HCT116 (cell line): ENCODE measurements around the gene TSKU. TPM values are rescaled to one million over a fixed set of nuclear protein-coding genes. Genes with fewer than 3 reads are reported as not detected.

Experiments used
- ATAC-seq: fragments of 200-7000 bp; cut with Tn5 transposase; 2 replicates; pipeline ENCODE4 v1.9.1; 2020; ENCODE audit warnings: mild to moderate bottlenecking, moderate library complexity
- BruUV-seq: library from RNA; stranded (reverse); fragments of 400-500 nt; replicated peaks from 2 replicates; lab custom pipeline; 2021; lab: Mats Ljungman, UMichigan
- CTCF ChIA-PET: fragments of 300-600 bp; sonication (Branson Sonifier 250); formaldehyde crosslinking; loops from one replicate; lab custom pipeline; 2021; ENCODE audit warnings: antibody characterized with exemption; lab: Charles Lee
- POLR2A ChIA-PET: fragments of 300-600, 350-600 bp; sonication (Branson Sonifier 250); formaldehyde crosslinking; loops from one replicate; lab custom pipeline; 2021; ENCODE audit warnings: antibody characterized with exemption; lab: Charles Lee
- RAD21 ChIA-PET, 2 experiments: fragments of 300-600 bp; sonication (Branson Sonifier 250); formaldehyde crosslinking; loops; one replicate each; lab custom pipeline; 2023; ENCODE audit warnings: low total read pairs in 2 of 2; ENCODE audit not compliant: uncharacterized antibody in 2 of 2, unreplicated experiment in 2 of 2, low non-redundant PET in 1 of 2; lab: Charles Lee
- DNase-seq: peaks from one replicate; pipeline ENCODE4 v3.0.0-alpha.2; 2010; ENCODE audit warnings: low read depth, low spot score
- H2AFZ ChIP-seq: fragments of 200-600 bp; shearing (Covaris generic), sonication (generic); 2 replicates; pipeline ENCODE4 v1.6.1; 2017; ENCODE audit warnings: low read depth, mixed run types, mixed read lengths, antibody characterized with exemption, low read length; ENCODE audit not compliant: poor library complexity, severe bottlenecking
- H3K27ac ChIP-seq: 2 replicates; pipeline ENCODE4 v1.5.1; 2012; ENCODE audit warnings: low read depth, low read length
- H3K27me3 ChIP-seq: fragments of 200-600 bp; sonication (generic); 2 replicates; pipeline ENCODE4 v1.6.1; 2016; ENCODE audit warnings: mixed run types, low read length, mixed read lengths; ENCODE audit not compliant: insufficient read depth
- H3K36me3 ChIP-seq, 2 experiments: fragments of 200-500 bp in 1 of 2; fragments of 200-600 bp in 1 of 2; sonication (Bioruptor generic) in 1 of 2; sonication (generic) in 1 of 2; 2 replicates each; pipeline versions ENCODE4 v1.5.1 to v1.6.1; 2014 to 2016; ENCODE audit warnings: low read length in 2 of 2, inconsistent platforms in 1 of 2, mixed read lengths in 1 of 2, mixed run types in 1 of 2; ENCODE audit not compliant: insufficient read depth in 2 of 2, control insufficient read depth in 1 of 2
- H3K4me1 ChIP-seq, 2 experiments: fragments of 200-600 bp in 1 of 2; sonication (generic) in 1 of 2; 2 replicates each; pipeline versions ENCODE4 v1.5.1 to v1.6.1; 2012 to 2017; ENCODE audit warnings: low read length in 2 of 2, inconsistent platforms in 1 of 2, mild to moderate bottlenecking in 1 of 2, mixed read lengths in 1 of 2, mixed run types in 1 of 2, moderate library complexity in 1 of 2; ENCODE audit not compliant: insufficient read depth in 2 of 2, control insufficient read depth in 1 of 2
- H3K4me2 ChIP-seq: fragments of 200-600 bp; sonication (generic); 2 replicates; pipeline ENCODE4 v1.6.1; 2017; ENCODE audit warnings: mixed run types, low read length, mixed read lengths
- H3K4me3 ChIP-seq, 2 experiments: fragments of 200-600 bp in 1 of 2; sonication (generic) in 1 of 2; replicated peaks in 1 of 2; 2 replicates each; pipeline ENCODE4 v1.5.1; 2011 to 2016; ENCODE audit warnings: low read length in 2 of 2, control low read depth in 1 of 2, low read depth in 1 of 2, mild to moderate bottlenecking in 1 of 2, mixed read lengths in 1 of 2, mixed run types in 1 of 2
- H3K79me2 ChIP-seq: fragments of 200-600 bp; sonication (generic); 2 replicates; pipeline ENCODE4 v1.6.1; 2017; ENCODE audit warnings: mild to moderate bottlenecking, mixed run types, low read length, moderate library complexity, mixed read lengths; ENCODE audit not compliant: insufficient read depth
- H3K9ac ChIP-seq: fragments of 200-600 bp; sonication (generic); 2 replicates; pipeline ENCODE4 v1.6.1; 2016; ENCODE audit warnings: low read length, mixed read lengths
- H3K9me2 ChIP-seq: fragments of 200-600 bp; sonication (generic), shearing (Covaris generic); 2 replicates; pipeline ENCODE4 v1.6.1; 2017; ENCODE audit warnings: mixed run types, mild to moderate bottlenecking, moderate library complexity; ENCODE audit not compliant: insufficient read depth
- H3K9me3 ChIP-seq, 2 experiments: fragments of 200-500 bp in 1 of 2; fragments of 200-600 bp in 1 of 2; sonication (Bioruptor generic) in 1 of 2; sonication (generic) in 1 of 2; 2 replicates each; pipeline ENCODE4 v1.6.1; 2014 to 2017; ENCODE audit warnings: low read length in 2 of 2, mixed read lengths in 2 of 2, inconsistent platforms in 1 of 2, low read depth in 1 of 2, mild to moderate bottlenecking in 1 of 2, mixed run types in 1 of 2, moderate library complexity in 1 of 2; ENCODE audit not compliant: control insufficient read depth in 1 of 2, insufficient read depth in 1 of 2
- H4K20me1 ChIP-seq: fragments of 200-600 bp; sonication (generic), shearing (Covaris generic); 2 replicates; pipeline ENCODE4 v1.6.1; 2017; ENCODE audit warnings: mixed run types, mild to moderate bottlenecking, moderate library complexity; ENCODE audit not compliant: insufficient read depth
- CBX3 ChIP-seq: IDR thresholded peaks from 2 replicates; pipeline ENCODE4 v1.6.1; 2012; ENCODE audit warnings: low read depth
- CEBPB ChIP-seq: IDR thresholded peaks from 2 replicates; pipeline ENCODE4 v1.6.1; 2012; ENCODE audit warnings: low read depth
- EZH2phosphoT487 ChIP-seq: fragments of 200-600 bp; IDR thresholded peaks from 2 replicates; pipeline ENCODE4 v1.6.1; 2018; ENCODE audit warnings: antibody characterized with exemption, borderline replicate concordance
- FOSL1 ChIP-seq: IDR thresholded peaks from 2 replicates; pipeline ENCODE4 v1.6.1; 2012; ENCODE audit warnings: low read depth
- JUND ChIP-seq: IDR thresholded peaks from 2 replicates; pipeline ENCODE4 v1.6.1; 2012
- RAD21 ChIP-seq: IDR thresholded peaks from 2 replicates; pipeline ENCODE4 v1.6.1; 2012; ENCODE audit warnings: low read depth, mild to moderate bottlenecking
- SIN3A ChIP-seq: IDR thresholded peaks from 2 replicates; pipeline ENCODE4 v1.6.1; 2012; ENCODE audit warnings: low read depth
- SP1 ChIP-seq: IDR thresholded peaks from 2 replicates; pipeline ENCODE4 v1.6.1; 2012; ENCODE audit warnings: low read depth
- SRF ChIP-seq: IDR thresholded peaks from 2 replicates; pipeline ENCODE4 v1.6.1; 2012; ENCODE audit warnings: low read depth
- YY1 ChIP-seq: IDR thresholded peaks from 2 replicates; pipeline ENCODE4 v1.6.1; 2011; ENCODE audit warnings: low read length, low read depth, moderate library complexity, mild to moderate bottlenecking; ENCODE audit not compliant: insufficient replicate concordance; ENCODE audit errors: extremely low read depth
- ZFX ChIP-seq: fragments of 450-650 bp; IDR thresholded peaks from 2 replicates; pipeline ENCODE4 v1.6.1; 2017
- intact Hi-C: fragments of 100-400 bp; cut with micrococcal nuclease; formaldehyde crosslinking; loops from 2 replicates; pipeline ENCODE4 v1.10.0; 2022
- total RNA-seq: library from RNA; stranded (reverse); gene quantifications from one replicate; pipeline ENCODE4 v1.2.1, GENCODE V29; 2021; ENCODE audit not compliant: unreplicated experiment
- TF ChIP-seq, protein P1 (sequence below): IDR thresholded peaks from 2 replicates; pipeline ENCODE4 v1.6.1; 2012; ENCODE audit warnings: low read depth
- TF ChIP-seq, protein P2 (sequence below): IDR thresholded peaks from 2 replicates; pipeline ENCODE4 v1.6.1; 2011; ENCODE audit warnings: mild to moderate bottlenecking, low read length, moderate library complexity; ENCODE audit not compliant: insufficient replicate concordance; ENCODE audit errors: extremely low read depth
- TF ChIP-seq, protein P3 (sequence below): IDR thresholded peaks from 2 replicates; pipeline ENCODE4 v1.6.1; 2012
- TF ChIP-seq, protein P4 (sequence below), 3 experiments: fragments of 200-600 bp in 1 of 3; sonication (generic) in 1 of 3; IDR thresholded peaks in 2 of 3; conservative IDR thresholded peaks in 1 of 3; 2 replicates each; pipeline ENCODE4 v1.5.1; 2012 to 2017; ENCODE audit warnings: low read depth in 2 of 3, low read length in 2 of 3, antibody characterized with exemption in 1 of 3, borderline replicate concordance in 1 of 3, control low read depth in 1 of 3, mild to moderate bottlenecking in 1 of 3, mixed read lengths in 1 of 3, mixed run types in 1 of 3, moderate library complexity in 1 of 3; ENCODE audit not compliant: insufficient read depth in 1 of 3

Gene TSKU
- total RNA-seq, 1 experiment from 2014 or later, result 21.9 TPM

DNA sequence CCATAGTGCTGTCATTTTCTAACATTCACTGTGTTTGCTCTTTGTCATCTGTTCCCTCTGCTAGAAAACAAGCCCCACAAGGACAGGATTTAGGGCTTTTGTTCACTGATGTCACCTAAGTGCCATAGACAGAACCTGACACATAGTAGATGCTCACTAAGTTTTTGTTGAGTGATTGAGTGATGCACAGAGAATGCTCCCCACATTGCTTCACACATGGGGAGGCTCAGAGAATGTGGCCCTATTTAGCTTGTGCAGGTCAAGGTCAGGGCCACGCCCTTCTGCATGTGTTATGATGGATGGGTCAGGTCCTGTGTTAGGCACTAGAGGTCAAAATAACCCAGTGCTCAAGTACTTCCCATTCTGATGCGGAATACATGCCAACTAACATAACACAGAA lies 33.1 kb upstream of the TSKU start (continued):
- TF ChIP-seq, protein P1, sequence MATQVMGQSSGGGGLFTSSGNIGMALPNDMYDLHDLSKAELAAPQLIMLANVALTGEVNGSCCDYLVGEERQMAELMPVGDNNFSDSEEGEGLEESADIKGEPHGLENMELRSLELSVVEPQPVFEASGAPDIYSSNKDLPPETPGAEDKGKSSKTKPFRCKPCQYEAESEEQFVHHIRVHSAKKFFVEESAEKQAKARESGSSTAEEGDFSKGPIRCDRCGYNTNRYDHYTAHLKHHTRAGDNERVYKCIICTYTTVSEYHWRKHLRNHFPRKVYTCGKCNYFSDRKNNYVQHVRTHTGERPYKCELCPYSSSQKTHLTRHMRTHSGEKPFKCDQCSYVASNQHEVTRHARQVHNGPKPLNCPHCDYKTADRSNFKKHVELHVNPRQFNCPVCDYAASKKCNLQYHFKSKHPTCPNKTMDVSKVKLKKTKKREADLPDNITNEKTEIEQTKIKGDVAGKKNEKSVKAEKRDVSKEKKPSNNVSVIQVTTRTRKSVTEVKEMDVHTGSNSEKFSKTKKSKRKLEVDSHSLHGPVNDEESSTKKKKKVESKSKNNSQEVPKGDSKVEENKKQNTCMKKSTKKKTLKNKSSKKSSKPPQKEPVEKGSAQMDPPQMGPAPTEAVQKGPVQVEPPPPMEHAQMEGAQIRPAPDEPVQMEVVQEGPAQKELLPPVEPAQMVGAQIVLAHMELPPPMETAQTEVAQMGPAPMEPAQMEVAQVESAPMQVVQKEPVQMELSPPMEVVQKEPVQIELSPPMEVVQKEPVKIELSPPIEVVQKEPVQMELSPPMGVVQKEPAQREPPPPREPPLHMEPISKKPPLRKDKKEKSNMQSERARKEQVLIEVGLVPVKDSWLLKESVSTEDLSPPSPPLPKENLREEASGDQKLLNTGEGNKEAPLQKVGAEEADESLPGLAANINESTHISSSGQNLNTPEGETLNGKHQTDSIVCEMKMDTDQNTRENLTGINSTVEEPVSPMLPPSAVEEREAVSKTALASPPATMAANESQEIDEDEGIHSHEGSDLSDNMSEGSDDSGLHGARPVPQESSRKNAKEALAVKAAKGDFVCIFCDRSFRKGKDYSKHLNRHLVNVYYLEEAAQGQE, result no peak
- no peak for TF ChIP-seq RAD21

DNA sequence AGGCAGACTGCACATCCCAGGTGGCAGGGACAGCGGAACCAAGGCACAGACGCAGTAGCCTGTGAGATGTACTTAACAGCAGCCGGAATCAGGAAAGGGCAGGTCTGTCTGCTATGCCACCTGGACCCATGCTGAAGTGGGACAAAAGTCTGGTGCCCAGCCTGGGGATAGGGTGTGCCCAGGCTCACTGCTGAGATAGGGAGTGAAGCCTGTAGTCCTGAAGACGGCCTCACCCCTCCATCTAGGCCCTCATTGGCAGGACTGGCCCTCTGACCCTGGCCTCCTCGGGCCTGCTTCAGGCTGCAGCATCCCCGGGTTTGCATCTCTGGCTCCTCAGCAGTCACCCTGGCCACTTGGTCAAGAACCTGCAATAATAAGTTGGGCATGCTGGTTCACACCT lies 32.4 kb upstream of the TSKU start:
- CTCF ChIA-PET, result no interaction called here
- TF ChIP-seq FOSL1 (no peak), CEBPB (no peak), ZFX (no peak), YY1 (no peak), SRF (no peak), CBX3 (no peak), JUND (no peak), SP1 (no peak), EZH2phosphoT487 (no peak), RAD21 (no peak), SIN3A (no peak)
- TF ChIP-seq, protein P2, sequence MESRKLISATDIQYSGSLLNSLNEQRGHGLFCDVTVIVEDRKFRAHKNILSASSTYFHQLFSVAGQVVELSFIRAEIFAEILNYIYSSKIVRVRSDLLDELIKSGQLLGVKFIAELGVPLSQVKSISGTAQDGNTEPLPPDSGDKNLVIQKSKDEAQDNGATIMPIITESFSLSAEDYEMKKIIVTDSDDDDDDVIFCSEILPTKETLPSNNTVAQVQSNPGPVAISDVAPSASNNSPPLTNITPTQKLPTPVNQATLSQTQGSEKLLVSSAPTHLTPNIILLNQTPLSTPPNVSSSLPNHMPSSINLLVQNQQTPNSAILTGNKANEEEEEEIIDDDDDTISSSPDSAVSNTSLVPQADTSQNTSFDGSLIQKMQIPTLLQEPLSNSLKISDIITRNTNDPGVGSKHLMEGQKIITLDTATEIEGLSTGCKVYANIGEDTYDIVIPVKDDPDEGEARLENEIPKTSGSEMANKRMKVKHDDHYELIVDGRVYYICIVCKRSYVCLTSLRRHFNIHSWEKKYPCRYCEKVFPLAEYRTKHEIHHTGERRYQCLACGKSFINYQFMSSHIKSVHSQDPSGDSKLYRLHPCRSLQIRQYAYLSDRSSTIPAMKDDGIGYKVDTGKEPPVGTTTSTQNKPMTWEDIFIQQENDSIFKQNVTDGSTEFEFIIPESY, result no peak
- TF ChIP-seq, protein P3, sequence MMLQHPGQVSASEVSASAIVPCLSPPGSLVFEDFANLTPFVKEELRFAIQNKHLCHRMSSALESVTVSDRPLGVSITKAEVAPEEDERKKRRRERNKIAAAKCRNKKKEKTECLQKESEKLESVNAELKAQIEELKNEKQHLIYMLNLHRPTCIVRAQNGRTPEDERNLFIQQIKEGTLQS, result no peak
- TF ChIP-seq, protein P4, sequence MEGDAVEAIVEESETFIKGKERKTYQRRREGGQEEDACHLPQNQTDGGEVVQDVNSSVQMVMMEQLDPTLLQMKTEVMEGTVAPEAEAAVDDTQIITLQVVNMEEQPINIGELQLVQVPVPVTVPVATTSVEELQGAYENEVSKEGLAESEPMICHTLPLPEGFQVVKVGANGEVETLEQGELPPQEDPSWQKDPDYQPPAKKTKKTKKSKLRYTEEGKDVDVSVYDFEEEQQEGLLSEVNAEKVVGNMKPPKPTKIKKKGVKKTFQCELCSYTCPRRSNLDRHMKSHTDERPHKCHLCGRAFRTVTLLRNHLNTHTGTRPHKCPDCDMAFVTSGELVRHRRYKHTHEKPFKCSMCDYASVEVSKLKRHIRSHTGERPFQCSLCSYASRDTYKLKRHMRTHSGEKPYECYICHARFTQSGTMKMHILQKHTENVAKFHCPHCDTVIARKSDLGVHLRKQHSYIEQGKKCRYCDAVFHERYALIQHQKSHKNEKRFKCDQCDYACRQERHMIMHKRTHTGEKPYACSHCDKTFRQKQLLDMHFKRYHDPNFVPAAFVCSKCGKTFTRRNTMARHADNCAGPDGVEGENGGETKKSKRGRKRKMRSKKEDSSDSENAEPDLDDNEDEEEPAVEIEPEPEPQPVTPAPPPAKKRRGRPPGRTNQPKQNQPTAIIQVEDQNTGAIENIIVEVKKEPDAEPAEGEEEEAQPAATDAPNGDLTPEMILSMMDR (IDR thresholded peaks at IDR 0.05 in 2 of 3, conservative IDR thresholded peaks at IDR 0.05 in 1 of 3; ENCODE audit: borderline replicate concordance in 1 of 3, insufficient read depth in 1 of 3, low read depth in 2 of 3, low read length in 2 of 3), result no peak
- no peaks in the 10 kb centered on the region for H3K27me3 ChIP-seq
- H3K9me2 ChIP-seq, result no peaks in the 10 kb centered on the region
- no peaks in the 10 kb centered on the region for H3K79me2 ChIP-seq
- ATAC-seq (no peak), DNase-seq (no peak)
- intact Hi-C loops, result no loop called here
- no peaks in the 10 kb centered on the region for H3K9me3 ChIP-seq
- no peak overlapping the region for H3K4me2 ChIP-seq
- no peaks in the 10 kb centered on the region for H3K36me3 ChIP-seq
- no peak overlapping the region for H3K9ac ChIP-seq
- BruUV-seq, result no TSS peak
- no peak overlapping the region for H3K27ac ChIP-seq
- H2AFZ ChIP-seq, result no peak overlapping the region
- H3K4me1 ChIP-seq, result peaks cover 0 to 4% of the 10 kb centered on the region in 2 experiments; a peak in 2 of 4 replicates
- H4K20me1 ChIP-seq, result no peaks in the 10 kb centered on the region
- RAD21 ChIA-PET, result no interaction called here
- H3K4me3 ChIP-seq, result no peak overlapping the region
- POLR2A ChIA-PET, result no interaction called here
